Gastroesophageal sphincter (tissue), 4 donors: Measurements from ENCODE around the gene TMEM255B. TPM values are rescaled to one million over a fixed set of nuclear protein-coding genes. Genes with fewer than 3 reads are reported as not detected.
"Not testable (repeated sequence)": the region's sequence is repeated elsewhere in the genome, so short reads cannot be mapped to it uniquely, and the experiment has no call there.

Experiments
- ATAC-seq: fragments of 150-250 bp; one replicate; pipeline ENCODE4 v1.9.1; 2016; ENCODE audit warnings: mild to moderate bottlenecking, moderate library complexity
- H3K27ac ChIP-seq, 4 donors: fragments of 200-600 bp; sonication (generic) in 3 of 4; 1 replicate in 3 of 4; 2 replicates in 1 of 4; pipeline ENCODE4 v1.5.1; 2016 to 2019
- H3K27me3 ChIP-seq: fragments of 200-600 bp; sonication (generic); one replicate; pipeline ENCODE4 v1.5.1; 2019
- H3K36me3 ChIP-seq, 2 donors: fragments of 200-600 bp; sonication (generic); one replicate each; pipeline ENCODE4 v1.5.1; 2019; ENCODE audit warnings: control low read depth in 1 of 2
- H3K4me1 ChIP-seq, 3 donors: fragments of 200-600 bp; sonication (generic); 1 replicate in 2 of 3; 2 replicates in 1 of 3; pipeline ENCODE4 v1.5.1; 2016 to 2019; ENCODE audit warnings: control low read depth in 2 of 3
- H3K4me3 ChIP-seq, 2 donors: fragments of 200-600 bp; sonication (generic); one replicate each; pipeline ENCODE4 v1.5.1; 2019; ENCODE audit warnings: mild to moderate bottlenecking in 1 of 2, moderate library complexity in 1 of 2
- H3K9me3 ChIP-seq, 3 donors: fragments of 200-600 bp; sonication (generic); one replicate each; pipeline ENCODE4 v1.5.1; 2017 to 2019; ENCODE audit warnings: control low read depth in 2 of 3
- CTCF ChIP-seq, 4 experiments: fragments of 200-600 bp in 2 of 4; fragments of 450-650 bp in 2 of 4; sonication (generic) in 1 of 4; IDR thresholded peaks; one replicate each; pipeline ENCODE4 v1.5.1; 2017 to 2019; ENCODE audit warnings: antibody characterized with exemption in 4 of 4, mild to moderate bottlenecking in 2 of 4, moderate library complexity in 2 of 4
- EP300 ChIP-seq: sonication (generic); formaldehyde crosslinking; IDR thresholded peaks from one replicate; pipeline ENCODE4 v1.6.1; 2017; ENCODE audit warnings: antibody characterized with exemption, mild to moderate bottlenecking
- POLR2A ChIP-seq, 2 donors: fragments of 450-650 bp; IDR thresholded peaks; one replicate each; pipeline ENCODE4 v1.6.1; 2017; ENCODE audit warnings: antibody characterized with exemption in 2 of 2, mild to moderate bottlenecking in 2 of 2, moderate library complexity in 1 of 2
- POLR2AphosphoS5 ChIP-seq: sonication (generic); formaldehyde crosslinking; IDR thresholded peaks from one replicate; pipeline ENCODE4 v1.6.1; 2017; ENCODE audit warnings: antibody characterized with exemption
- WGBS, 2 donors: methylation state at CpG; one replicate each; pipeline ENCODE4 v1.1.5; 2018; ENCODE audit warnings: low coverage in 1 of 2; 5-methylcytosine and 5-hydroxymethylcytosine counted together
- total RNA-seq, 4 donors: library from RNA; depleted of rRNA; stranded (reverse); fragments of >200 nt; gene quantifications; one replicate each; pipeline ENCODE4 v1.1.0, GENCODE V29; 2016

TMEM255B gene
- total RNA-seq, 4 donors from 2014 or later: 4.9 to 13.2 (median 7.8) TPM

GRCh38 chr13:113743366-113744195, 15.4 kb upstream of the TMEM255B start:
- Histone ChIP-seq H3K27me3 (peaks cover 21% of the 10 kb centered on the region), H3K9me3 (no peaks in the 10 kb centered on the region), H3K4me3 (no peak overlapping the region), H3K4me1 (peaks cover 0 to 9% (median 0%) of the 10 kb centered on the region in 3 donors), H3K27ac (no peak overlapping the region), H3K36me3 (no peaks in the 10 kb centered on the region)
- no peak for ATAC-seq
- 70 to 90% methylated on average over 2 to 3 of the region's 24 CpGs for WGBS, 2 donors
- TF ChIP-seq POLR2A (IDR thresholded peaks at IDR 0.05): no peak
- no peak for TF ChIP-seq CTCF (IDR thresholded peaks at IDR 0.05)
- no peak for TF ChIP-seq POLR2AphosphoS5
- TF ChIP-seq EP300: no peak

- Histone ChIP-seq H3K27ac (no peak overlapping the region), H3K36me3 (no peaks in the 10 kb centered on the region), H3K9me3 (no peaks in the 10 kb centered on the region), H3K4me1 (peaks cover 0 to 9% (median 0%) of the 10 kb centered on the region in 3 donors), H3K4me3 (no peak overlapping the region), H3K27me3 (peaks cover 18% of the 10 kb centered on the region)
- no peak for ATAC-seq
- no peak for TF ChIP-seq POLR2A (IDR thresholded peaks at IDR 0.05)
- TF ChIP-seq EP300: no peak
- no peak for TF ChIP-seq POLR2AphosphoS5
- no peak for TF ChIP-seq CTCF (IDR thresholded peaks at IDR 0.05)
- WGBS, 2 donors: 68 to 72% methylated on average over 5 to 13 of the region's 21 CpGs
Measured at GRCh38 chr13:113744197-113745000, 14.6 kb upstream of the TMEM255B start.

GRCh38 chr13:113745059-113745458, 14.0 kb upstream of the TMEM255B start:
- ATAC-seq: no peak
- H3K27me3 ChIP-seq: peaks cover 12% of the 10 kb centered on the region
- WGBS, 2 donors: 98% methylated on average over 6 of the region's 9 CpGs; no CpG with 5 or more reads in 1 of the 2 donors
- H3K4me3 ChIP-seq: no peak overlapping the region
- no peaks in the 10 kb centered on the region for H3K36me3 ChIP-seq
- H3K4me1 ChIP-seq: peaks cover 0 to 9% (median 0%) of the 10 kb centered on the region in 3 donors
- no peaks in the 10 kb centered on the region for H3K9me3 ChIP-seq
- TF ChIP-seq EP300 (no peak), CTCF (IDR thresholded peaks at IDR 0.05) (no peak), POLR2A (IDR thresholded peaks at IDR 0.05) (no peak), POLR2AphosphoS5 (no peak)
- H3K27ac ChIP-seq: no peak overlapping the region

- not testable (repeated sequence) for H3K27me3 ChIP-seq, H3K4me3 ChIP-seq, H3K9me3 ChIP-seq, H3K27ac ChIP-seq, H3K4me1 ChIP-seq, H3K36me3 ChIP-seq, ATAC-seq
- WGBS, 2 donors: 72% methylated on average over 2 of the region's 24 CpGs; no CpG with 5 or more reads in 1 of the 2 donors
Measured at GRCh38 chr13:113745500-113746142, 13.4 kb upstream of the TMEM255B start.

- no peak for ATAC-seq
- WGBS, 2 donors: 58 to 100% methylated on average over 1 to 4 of the region's 5 CpGs
- H3K36me3 ChIP-seq: no peaks in the 10 kb centered on the region
- TF ChIP-seq POLR2AphosphoS5 (no peak), POLR2A (IDR thresholded peaks at IDR 0.05) (no peak), CTCF (IDR thresholded peaks at IDR 0.05) (no peak), EP300 (no peak)
- no peaks in the 10 kb centered on the region for H3K9me3 ChIP-seq
- H3K4me1 ChIP-seq: peaks cover 0 to 9% (median 0%) of the 10 kb centered on the region in 3 donors
- H3K27me3 ChIP-seq: peaks cover 6% of the 10 kb centered on the region
- H3K4me3 ChIP-seq: no peak overlapping the region
- H3K27ac ChIP-seq: no peak overlapping the region
Measured at GRCh38 chr13:113746143-113746525, 12.9 kb upstream of the TMEM255B start.
